SU-DHL-6 (cell line): ENCODE data around the gene ALK.

Experiments
- H2AFZ ChIP-seq: fragments of 200-600 bp; sonication (generic); 2 replicates; pipeline ENCODE4 v1.6.1; 2014; ENCODE audit warnings: low read depth, mild to moderate bottlenecking, moderate library complexity, mixed read lengths, antibody characterized with exemption, low read length; ENCODE audit not compliant: severe bottlenecking
- H3F3A ChIP-seq: fragments of 200-600 bp; shearing (Covaris generic); 2 replicates; pipeline ENCODE4 v1.6.0; 2016; ENCODE audit warnings: antibody characterized with exemption, mild to moderate bottlenecking; ENCODE audit not compliant: insufficient read depth
- H3K27ac ChIP-seq: fragments of 200-600 bp; sonication (generic); 2 replicates; pipeline ENCODE4 v1.5.1; 2016; ENCODE audit warnings: low read depth, mild to moderate bottlenecking, low read length, moderate library complexity, mixed read lengths
- H3K27me3 ChIP-seq: fragments of 200-600 bp; sonication (generic), shearing (Covaris generic); 2 replicates; pipeline ENCODE4 v1.6.0; 2014; ENCODE audit warnings: mild to moderate bottlenecking, low read length
- H3K36me3 ChIP-seq: fragments of 200-600 bp; sonication (generic); 2 replicates; pipeline ENCODE4 v1.6.1; 2014; ENCODE audit warnings: mild to moderate bottlenecking, low read length, mixed read lengths
- H3K4me2 ChIP-seq: fragments of 300-600, 200-600 bp; shearing (Covaris generic), sonication (generic); 2 replicates; pipeline ENCODE4 v1.6.0; 2014; ENCODE audit warnings: low read length, low read depth, mild to moderate bottlenecking; ENCODE audit not compliant: poor library complexity, severe bottlenecking
- H3K4me3 ChIP-seq: fragments of 200-600 bp; sonication (generic); 2 replicates; pipeline ENCODE4 v1.5.1; 2014; ENCODE audit warnings: antibody characterized with exemption, low read length, mild to moderate bottlenecking, mixed read lengths; ENCODE audit not compliant: insufficient read depth, poor library complexity, severe bottlenecking
- H3K79me2 ChIP-seq: fragments of 200-600 bp; sonication (generic); 2 replicates; pipeline ENCODE4 v1.6.1; 2014; ENCODE audit warnings: mild to moderate bottlenecking, low read length, moderate library complexity; ENCODE audit not compliant: insufficient read depth
- H3K9ac ChIP-seq: fragments of 200-600 bp; sonication (generic); 2 replicates; pipeline ENCODE4 v1.7.0; 2014; ENCODE audit warnings: mild to moderate bottlenecking, low read length
- H3K9me2 ChIP-seq: fragments of 200-600 bp; sonication (generic); replicated peaks from 2 replicates; pipeline ENCODE4 v1.6.1; 2014; ENCODE audit warnings: low read length; ENCODE audit not compliant: insufficient read depth
- H3K9me3 ChIP-seq: fragments of 200-600 bp; sonication (generic); 2 replicates; pipeline ENCODE4 v1.6.1; 2014; ENCODE audit warnings: low read length, mixed read lengths; ENCODE audit not compliant: insufficient read depth
- H4K20me1 ChIP-seq: fragments of 200-600 bp; sonication (generic); 2 replicates; pipeline ENCODE4 v1.6.1; 2014; ENCODE audit warnings: low read depth, mild to moderate bottlenecking, antibody characterized with exemption, low read length, moderate library complexity, mixed read lengths
- EZH2phosphoT487 ChIP-seq: fragments of 200-600 bp; sonication (generic), shearing (Covaris generic); conservative IDR thresholded peaks from 2 replicates; pipeline ENCODE4 v1.6.1; 2018; ENCODE audit warnings: mild to moderate bottlenecking, antibody characterized with exemption, low read length, moderate library complexity, mixed read lengths
- TF ChIP-seq, protein P1 (sequence below): fragments of 200-600 bp; sonication (generic); IDR thresholded peaks from one replicate; pipeline ENCODE4 v1.5.1; 2017; ENCODE audit warnings: antibody characterized with exemption, mild to moderate bottlenecking, low read length, moderate library complexity; ENCODE audit not compliant: insufficient read depth, poor library complexity, severe bottlenecking

ALK gene

DNA sequence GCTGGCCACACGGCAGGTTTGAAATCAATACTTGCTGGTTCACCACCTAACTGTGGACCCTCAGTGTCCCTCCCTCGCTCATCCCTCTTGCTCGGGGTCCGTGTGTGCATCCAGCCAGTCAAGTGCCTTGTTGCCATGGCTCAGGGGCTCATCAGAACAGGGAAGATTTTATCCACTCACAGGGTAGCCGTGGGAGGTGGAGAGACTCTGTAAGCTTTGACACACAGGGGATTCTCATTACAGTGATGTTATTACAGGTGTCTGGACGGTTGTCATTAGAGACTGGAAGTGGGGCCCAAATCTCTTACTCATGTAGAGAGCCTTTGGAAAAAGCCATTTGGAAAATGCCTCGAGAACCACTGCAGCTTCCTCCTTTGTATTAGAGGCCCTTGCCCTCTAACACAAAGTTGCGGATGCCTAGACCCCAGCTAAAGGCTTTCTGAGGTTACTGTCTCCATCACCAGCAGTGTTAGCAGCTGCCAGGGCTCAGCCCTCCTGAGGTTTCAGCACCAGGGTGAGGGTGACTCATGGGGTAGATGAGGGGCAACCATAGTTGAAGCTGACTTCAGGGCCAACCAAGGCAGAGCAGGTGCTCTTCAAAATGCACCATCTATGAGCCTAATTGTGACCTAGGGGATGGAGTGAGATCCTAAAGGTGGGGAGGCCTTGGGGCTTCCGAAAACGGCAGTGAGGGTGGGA lies 610.6 kb downstream of the ALK start:
- no peak overlapping the region for H3K4me3 ChIP-seq
- H2AFZ ChIP-seq, result no peak overlapping the region
- no peaks in the 10 kb centered on the region for H3K9me2 ChIP-seq
- no peak overlapping the region for H3K4me2 ChIP-seq
- TF ChIP-seq, protein P1, sequence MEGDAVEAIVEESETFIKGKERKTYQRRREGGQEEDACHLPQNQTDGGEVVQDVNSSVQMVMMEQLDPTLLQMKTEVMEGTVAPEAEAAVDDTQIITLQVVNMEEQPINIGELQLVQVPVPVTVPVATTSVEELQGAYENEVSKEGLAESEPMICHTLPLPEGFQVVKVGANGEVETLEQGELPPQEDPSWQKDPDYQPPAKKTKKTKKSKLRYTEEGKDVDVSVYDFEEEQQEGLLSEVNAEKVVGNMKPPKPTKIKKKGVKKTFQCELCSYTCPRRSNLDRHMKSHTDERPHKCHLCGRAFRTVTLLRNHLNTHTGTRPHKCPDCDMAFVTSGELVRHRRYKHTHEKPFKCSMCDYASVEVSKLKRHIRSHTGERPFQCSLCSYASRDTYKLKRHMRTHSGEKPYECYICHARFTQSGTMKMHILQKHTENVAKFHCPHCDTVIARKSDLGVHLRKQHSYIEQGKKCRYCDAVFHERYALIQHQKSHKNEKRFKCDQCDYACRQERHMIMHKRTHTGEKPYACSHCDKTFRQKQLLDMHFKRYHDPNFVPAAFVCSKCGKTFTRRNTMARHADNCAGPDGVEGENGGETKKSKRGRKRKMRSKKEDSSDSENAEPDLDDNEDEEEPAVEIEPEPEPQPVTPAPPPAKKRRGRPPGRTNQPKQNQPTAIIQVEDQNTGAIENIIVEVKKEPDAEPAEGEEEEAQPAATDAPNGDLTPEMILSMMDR, result no peak
- no peak for TF ChIP-seq EZH2phosphoT487
- H3K36me3 ChIP-seq, result no peaks in the 10 kb centered on the region
- H3K27ac ChIP-seq, result no peak overlapping the region
- no peaks in the 10 kb centered on the region for H3F3A ChIP-seq
- H3K9ac ChIP-seq, result no peak overlapping the region
- no peaks in the 10 kb centered on the region for H3K9me3 ChIP-seq
- H3K27me3 ChIP-seq, result no peaks in the 10 kb centered on the region
- no peaks in the 10 kb centered on the region for H4K20me1 ChIP-seq
- H3K79me2 ChIP-seq, result no peaks in the 10 kb centered on the region

- no peaks in the 10 kb centered on the region for H3F3A ChIP-seq
- H3K9ac ChIP-seq, result no peak overlapping the region
- no peak overlapping the region for H2AFZ ChIP-seq
- no peaks in the 10 kb centered on the region for H3K36me3 ChIP-seq
- no peak overlapping the region for H3K4me2 ChIP-seq
- no peaks in the 10 kb centered on the region for H3K9me3 ChIP-seq
- H4K20me1 ChIP-seq, result no peaks in the 10 kb centered on the region
- H3K27me3 ChIP-seq, result no peaks in the 10 kb centered on the region
- H3K27ac ChIP-seq, result no peak overlapping the region
- no peaks in the 10 kb centered on the region for H3K9me2 ChIP-seq
- H3K79me2 ChIP-seq, result no peaks in the 10 kb centered on the region
- no peak for TF ChIP-seq EZH2phosphoT487
- TF ChIP-seq, protein P1, result peak; percentile 68
- H3K4me3 ChIP-seq, result no peak overlapping the region
Measured at GRCh38 chr2:29309090-29310029, 612.0 kb downstream of the ALK start.

GRCh38 chr2:29308366-29308765 lies 613.0 kb downstream of the ALK start:
- Histone ChIP-seq H3K4me3 (no peak overlapping the region), H3K9ac (no peak overlapping the region), H3K79me2 (no peaks in the 10 kb centered on the region), H3K27ac (no peak overlapping the region), H3K4me2 (no peak overlapping the region), H3K36me3 (no peaks in the 10 kb centered on the region), H3F3A (no peaks in the 10 kb centered on the region), H4K20me1 (no peaks in the 10 kb centered on the region), H3K9me3 (no peaks in the 10 kb centered on the region), H3K27me3 (no peaks in the 10 kb centered on the region), H2AFZ (no peak overlapping the region), H3K9me2 (no peaks in the 10 kb centered on the region)
- TF ChIP-seq, protein P1, result no peak
- no peak for TF ChIP-seq EZH2phosphoT487
